HL-60/S4 (cell line): ENCODE results near the gene RALGAPB.
"Not testable (repeated sequence)": the region's sequence is repeated elsewhere in the genome, so short reads cannot be mapped to it uniquely, and the experiment has no call there.

Source experiments
- in situ Hi-C: fragments of 300-500 bp; cut with MboI; formaldehyde crosslinking; loops from 2 replicates; pipeline ENCODE4 v1.14.3; 2022; ENCODE audit warnings: low sequenced_read_pairs

RALGAPB gene

DNA sequence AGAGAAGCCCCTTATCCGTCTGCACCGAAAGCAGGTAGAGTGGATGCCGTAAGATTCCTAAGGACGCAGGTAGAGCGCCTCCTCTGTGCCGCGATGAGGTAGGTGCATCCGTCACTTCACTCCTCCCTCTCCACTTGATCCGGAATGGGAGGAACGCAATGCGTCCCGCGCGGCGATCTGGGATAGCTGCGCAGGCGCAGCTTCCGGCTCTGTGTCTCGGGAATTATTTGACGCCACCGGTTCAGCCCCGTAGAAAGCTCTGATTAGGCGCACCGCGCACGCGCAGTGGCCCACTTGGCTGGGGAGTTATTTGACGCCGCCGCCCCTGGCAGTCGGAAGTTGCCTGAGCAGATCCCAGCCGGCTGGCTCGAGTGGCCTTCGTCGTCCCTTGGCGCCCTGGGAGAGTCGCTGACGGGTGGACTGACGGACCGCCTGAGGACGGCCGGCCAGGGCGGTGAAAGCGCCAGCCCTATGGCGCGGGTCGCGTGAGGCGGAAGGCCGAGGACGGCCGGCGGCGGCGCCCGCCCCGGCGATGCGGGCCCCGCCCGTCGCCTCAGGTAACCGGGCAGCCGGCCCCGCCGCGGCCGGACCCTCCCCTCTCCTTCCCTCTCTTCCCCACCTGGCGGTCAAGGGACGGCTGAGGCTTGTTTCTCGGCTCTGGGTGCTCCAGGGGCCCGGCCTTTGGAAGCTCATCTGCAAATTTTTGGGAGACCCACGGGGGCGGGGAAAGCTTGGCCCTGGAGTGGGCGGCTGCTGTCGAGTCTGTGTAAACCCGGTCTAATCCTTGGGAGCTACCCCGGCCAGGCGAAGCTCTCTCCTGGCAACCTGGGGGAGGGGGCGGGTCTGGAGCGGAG, at the start of gene RALGAPB:
Gene RALGAPB, plus strand, starts transcription at position 331 of the 854 bp plus-strand sequence. CDS start 15,590 bp downstream, outside the sequence.
- in situ Hi-C loops: no loop called here

- in situ Hi-C loops: no loop called here
These were observed 49.1 kb upstream of the RALGAPB start for GRCh38 chr20:38423541-38423940.

DNA sequence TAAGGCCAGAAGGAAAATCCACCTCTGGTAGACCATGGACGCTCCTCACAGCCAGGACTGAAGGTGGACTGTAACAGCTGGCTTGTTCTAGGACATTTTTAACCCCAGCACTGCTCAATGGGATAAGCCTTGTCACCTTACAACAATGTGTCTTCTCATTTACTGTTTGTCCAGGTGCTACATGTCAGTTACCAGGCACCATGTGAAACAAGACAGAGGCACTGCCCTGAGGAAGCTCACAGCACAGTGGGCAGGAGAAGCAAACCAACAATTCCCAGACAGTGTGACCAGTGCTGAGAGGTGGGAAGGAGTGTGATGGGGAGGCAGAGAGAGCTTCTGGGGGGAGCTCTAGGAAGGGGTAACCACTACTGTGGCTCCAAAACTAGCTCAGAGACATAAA, 48.2 kb upstream of the RALGAPB start:
- in situ Hi-C loops: no loop called here

- in situ Hi-C loops: no loop called here
These were observed 46.4 kb upstream of the RALGAPB start for GRCh38 chr20:38426006-38426897.

GRCh38 chr20:38427655-38428023, 45.0 kb upstream of the RALGAPB start:
- in situ Hi-C loops: no loop called here

GRCh38 chr20:38428800-38429199, 43.8 kb upstream of the RALGAPB start:
- in situ Hi-C loops: no loop called here

- in situ Hi-C loops: no loop called here
These were observed 43.3 kb upstream of the RALGAPB start for GRCh38 chr20:38429301-38429700.

- in situ Hi-C loops: no loop called here
These were observed 41.8 kb upstream of the RALGAPB start for GRCh38 chr20:38430679-38431325.

- in situ Hi-C loops: no loop called here
These were observed 40.4 kb upstream of the RALGAPB start for GRCh38 chr20:38432292-38432691.

- in situ Hi-C loops: not testable (repeated sequence)
These were observed 39.8 kb upstream of the RALGAPB start for GRCh38 chr20:38432870-38433269.

DNA sequence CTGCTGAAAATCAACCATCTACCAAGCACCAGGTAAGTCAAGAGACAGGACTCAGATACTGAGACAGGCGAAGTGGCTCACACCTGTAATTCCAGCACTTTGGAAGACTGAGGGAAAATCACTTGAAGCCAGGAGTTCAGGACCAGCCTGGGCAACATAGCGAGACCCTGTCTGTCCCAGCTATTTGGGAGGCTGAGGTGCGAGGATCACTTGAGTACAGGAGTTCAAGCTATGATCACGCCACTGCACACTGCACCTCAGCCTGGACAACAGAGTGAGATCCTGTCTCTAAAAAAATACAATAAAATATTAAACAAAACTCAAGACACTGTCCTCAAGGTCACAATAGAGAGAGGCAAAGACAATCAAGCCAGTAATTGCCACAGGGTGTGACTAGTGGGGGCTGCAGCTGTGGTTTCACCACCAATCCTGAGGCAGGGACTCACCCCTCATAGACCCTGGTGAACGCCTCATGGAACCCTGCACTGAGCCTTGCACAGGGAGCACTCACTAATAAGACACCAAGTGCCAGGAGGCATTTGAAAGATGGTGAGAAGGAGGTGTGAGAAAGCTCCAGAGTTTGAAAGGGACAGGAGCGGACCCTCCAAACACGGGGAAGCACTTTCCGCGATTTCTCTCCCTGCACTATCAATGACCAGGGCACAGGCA, 39.2 kb upstream of the RALGAPB start:
- in situ Hi-C loops: no loop called here

GRCh38 chr20:38434301-38434741, 38.3 kb upstream of the RALGAPB start:
- in situ Hi-C loops: no loop called here

GRCh38 chr20:38434770-38435554, 37.7 kb upstream of the RALGAPB start, which contains the start of gene SNHG17:
TSS of gene SNHG17 (minus strand) at chr20:38435328.
- in situ Hi-C loops: no loop called here

- in situ Hi-C loops: no loop called here
These were observed 37.1 kb upstream of the RALGAPB start for GRCh38 chr20:38435555-38435939.

DNA sequence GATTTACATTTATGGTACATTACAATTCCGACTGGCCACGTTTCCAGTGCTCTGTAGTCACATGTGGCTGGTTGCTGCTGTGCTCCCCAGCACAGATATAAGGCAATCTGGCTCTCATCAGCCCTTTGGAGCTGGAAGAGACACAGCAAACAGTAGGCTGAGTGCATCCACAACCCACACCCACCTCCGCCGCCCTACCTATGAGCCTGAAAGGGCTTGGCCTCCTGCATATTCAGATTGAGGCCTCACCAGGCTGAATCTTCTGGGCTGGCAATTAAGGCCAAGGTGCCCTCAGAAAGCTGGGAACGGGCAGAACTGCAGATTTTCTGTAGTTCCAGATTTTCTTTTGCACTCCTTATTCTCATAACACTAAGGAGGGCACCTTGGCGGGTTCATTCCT, 34.8 kb upstream of the RALGAPB start:
- in situ Hi-C loops: no loop called here

DNA sequence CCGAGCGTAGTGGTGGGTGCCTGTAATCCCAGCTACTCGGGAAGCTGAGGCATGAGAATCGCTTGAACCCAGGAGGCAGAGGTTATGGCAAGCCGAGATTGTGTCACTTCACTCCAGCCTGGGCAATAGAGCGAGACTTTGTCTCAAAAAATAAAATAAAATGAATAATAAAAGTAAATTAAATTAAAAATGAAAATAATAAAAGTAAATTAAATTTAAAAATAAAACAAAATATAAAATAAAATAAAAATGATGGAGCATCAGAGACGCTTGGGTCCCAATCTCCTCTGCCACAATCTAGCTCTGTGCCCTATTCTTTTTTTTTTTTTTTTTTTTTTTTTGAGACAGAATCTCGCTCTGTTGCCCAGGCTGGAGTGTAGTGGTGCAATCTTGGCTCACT, 31.5 kb upstream of the RALGAPB start:
- in situ Hi-C loops: not testable (repeated sequence)

DNA sequence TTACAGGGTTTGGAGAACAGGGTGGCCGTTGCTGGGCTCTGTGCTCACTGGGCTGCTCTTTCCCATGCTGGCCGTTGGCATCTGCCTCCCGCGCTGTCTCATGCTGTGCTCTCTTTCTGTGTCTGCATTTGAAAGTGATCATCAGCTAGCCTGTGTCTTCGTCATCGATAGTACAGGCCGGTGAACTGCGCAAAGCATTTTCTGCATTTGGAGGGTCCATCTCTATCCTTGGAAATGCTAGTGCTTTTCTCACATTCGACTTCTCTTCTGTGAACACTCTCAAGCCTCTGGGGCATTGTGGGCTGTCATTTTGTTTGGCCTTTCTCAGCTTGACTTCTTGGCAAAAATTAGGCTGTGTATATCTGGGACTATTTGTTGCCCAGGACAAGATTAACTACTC, 30.7 kb upstream of the RALGAPB start:
- in situ Hi-C loops: no loop called here

- in situ Hi-C loops: no loop called here
These were observed 27.3 kb upstream of the RALGAPB start for GRCh38 chr20:38445381-38445796.

DNA sequence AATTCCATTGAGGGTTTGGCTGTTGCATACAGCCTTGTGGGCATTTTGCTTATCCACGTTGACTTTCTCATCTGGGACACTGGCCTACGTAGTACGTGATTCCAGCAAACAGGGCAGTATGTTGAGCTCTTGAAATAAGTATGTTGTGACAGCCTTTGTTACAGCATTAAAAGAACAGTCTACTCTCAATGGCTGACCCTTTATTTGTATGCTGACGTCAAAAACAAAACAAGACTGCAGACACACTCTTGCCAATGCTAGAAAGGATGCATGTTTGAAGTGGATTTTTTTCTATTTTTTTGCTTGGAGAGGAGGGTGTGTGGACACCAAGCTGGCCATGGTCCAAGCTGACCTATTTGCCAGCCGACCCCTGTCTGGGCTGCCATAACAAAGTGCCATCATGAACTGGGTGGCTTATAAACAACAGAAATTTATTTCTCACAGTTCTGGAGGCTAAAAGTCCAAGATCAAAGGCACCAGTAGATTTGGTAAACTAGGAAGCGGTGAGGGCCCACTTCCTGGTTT, 26.7 kb upstream of the RALGAPB start:
- in situ Hi-C loops: no loop called here
